Osteoblast (primary cell): ENCODE results near the gene TEX35. TPM values are rescaled to one million over a fixed set of nuclear protein-coding genes. Genes with fewer than 3 reads are reported as not detected.
A peak's percentile ranks its signal among the peaks of the same experiment; 100 is the strongest.

Source experiments
- DNase-seq: peaks from one replicate; pipeline ENCODE4 v3.0.0; 2011; ENCODE audit warnings: low spot score, mixed read lengths; ENCODE audit not compliant: insufficient read length; ENCODE audit errors: missing footprints
- H2AFZ ChIP-seq: 2 replicates; pipeline ENCODE4 v1.6.0; 2011; ENCODE audit warnings: mild to moderate bottlenecking, low read length
- H3K27ac ChIP-seq: 2 replicates; pipeline ENCODE4 v1.5.1; 2011; ENCODE audit warnings: mild to moderate bottlenecking, low read depth, low read length, moderate library complexity
- H3K27me3 ChIP-seq: 2 replicates; pipeline ENCODE4 v1.6.0; 2012; ENCODE audit warnings: mild to moderate bottlenecking, control low read depth, inconsistent platforms, low read length, moderate library complexity; ENCODE audit not compliant: insufficient read depth
- H3K36me3 ChIP-seq: 2 replicates; pipeline ENCODE4 v1.5.1; 2011; ENCODE audit warnings: mild to moderate bottlenecking, low read length, control low read depth, moderate library complexity; ENCODE audit not compliant: insufficient read depth
- H3K4me1 ChIP-seq: 2 replicates; pipeline ENCODE4 v1.5.1; 2011; ENCODE audit warnings: mild to moderate bottlenecking, low read length, control low read depth, moderate library complexity; ENCODE audit not compliant: insufficient read depth
- H3K4me2 ChIP-seq: 2 replicates; pipeline ENCODE4 v1.6.0; 2011; ENCODE audit warnings: mild to moderate bottlenecking, low read length; ENCODE audit not compliant: insufficient read depth
- H3K4me3 ChIP-seq: fragments of 200-600 bp; sonication (generic); 3 replicates; pipeline ENCODE4 v1.5.1; 2012; ENCODE audit warnings: mild to moderate bottlenecking, low read length, inconsistent platforms; ENCODE audit not compliant: insufficient read depth
- H3K79me2 ChIP-seq: 2 replicates; pipeline ENCODE4 v1.6.0; 2012; ENCODE audit warnings: mild to moderate bottlenecking, low read length, control low read depth, inconsistent platforms; ENCODE audit not compliant: insufficient read depth
- H3K9me3 ChIP-seq: 2 replicates; pipeline ENCODE4 v1.5.1; 2011; ENCODE audit warnings: low read depth, low read length, control low read depth
- H4K20me1 ChIP-seq: 2 replicates; pipeline ENCODE4 v1.6.0; 2012; ENCODE audit warnings: mild to moderate bottlenecking, low read length, control low read depth; ENCODE audit not compliant: insufficient read depth
- total RNA-seq: library from RNA; depleted of rRNA; stranded (reverse); fragments of >200 nt; gene quantifications from 2 replicates; pipeline ENCODE4 v1.2.3, GENCODE V29; 2012
- TF ChIP-seq, protein P1 (sequence below): IDR thresholded peaks from 2 replicates; pipeline ENCODE4 v1.5.1; 2011; ENCODE audit warnings: mild to moderate bottlenecking, low read depth, low read length, moderate library complexity; ENCODE audit errors: extremely low read depth

The TEX35 gene
- total RNA-seq, 1 donor = not detected

- Histone ChIP-seq H3K4me2 (no peak overlapping the region), H3K79me2 (no peaks in the 10 kb centered on the region)
- TF ChIP-seq, protein P1, sequence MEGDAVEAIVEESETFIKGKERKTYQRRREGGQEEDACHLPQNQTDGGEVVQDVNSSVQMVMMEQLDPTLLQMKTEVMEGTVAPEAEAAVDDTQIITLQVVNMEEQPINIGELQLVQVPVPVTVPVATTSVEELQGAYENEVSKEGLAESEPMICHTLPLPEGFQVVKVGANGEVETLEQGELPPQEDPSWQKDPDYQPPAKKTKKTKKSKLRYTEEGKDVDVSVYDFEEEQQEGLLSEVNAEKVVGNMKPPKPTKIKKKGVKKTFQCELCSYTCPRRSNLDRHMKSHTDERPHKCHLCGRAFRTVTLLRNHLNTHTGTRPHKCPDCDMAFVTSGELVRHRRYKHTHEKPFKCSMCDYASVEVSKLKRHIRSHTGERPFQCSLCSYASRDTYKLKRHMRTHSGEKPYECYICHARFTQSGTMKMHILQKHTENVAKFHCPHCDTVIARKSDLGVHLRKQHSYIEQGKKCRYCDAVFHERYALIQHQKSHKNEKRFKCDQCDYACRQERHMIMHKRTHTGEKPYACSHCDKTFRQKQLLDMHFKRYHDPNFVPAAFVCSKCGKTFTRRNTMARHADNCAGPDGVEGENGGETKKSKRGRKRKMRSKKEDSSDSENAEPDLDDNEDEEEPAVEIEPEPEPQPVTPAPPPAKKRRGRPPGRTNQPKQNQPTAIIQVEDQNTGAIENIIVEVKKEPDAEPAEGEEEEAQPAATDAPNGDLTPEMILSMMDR = no peak
Measured at GRCh38 chr1:178506177-178506576, 6.7 kb upstream of the TEX35 start.

GRCh38 chr1:178506669-178507068 lies 6.2 kb upstream of the TEX35 start:
- Histone ChIP-seq H3K4me3 (no peak overlapping the region), H2AFZ (no peak overlapping the region), H3K4me1 (no peaks in the 10 kb centered on the region), H3K79me2 (no peaks in the 10 kb centered on the region), H3K27ac (no peak overlapping the region), H3K36me3 (no peaks in the 10 kb centered on the region), H3K9me3 (no peaks in the 10 kb centered on the region), H3K27me3 (no peaks in the 10 kb centered on the region), H4K20me1 (no peaks in the 10 kb centered on the region), H3K4me2 (no peak overlapping the region)
- DNase-seq = peak; percentile 68
- TF ChIP-seq, protein P1 = no peak

More at GRCh38 chr1:178506177-178506576, 6.7 kb upstream of the TEX35 start:
- no peaks in the 10 kb centered on the region for H3K27me3 ChIP-seq
- no peaks in the 10 kb centered on the region for H4K20me1 ChIP-seq
- H3K27ac ChIP-seq = no peak overlapping the region
- DNase-seq = no peak
- H3K9me3 ChIP-seq = no peaks in the 10 kb centered on the region
- no peak overlapping the region for H2AFZ ChIP-seq
- no peaks in the 10 kb centered on the region for H3K36me3 ChIP-seq
- H3K4me1 ChIP-seq = peaks cover 4% of the 10 kb centered on the region
- H3K4me3 ChIP-seq = no peak overlapping the region

GRCh38 chr1:178509414-178510007 lies 3.4 kb upstream of the TEX35 start:
- no peak overlapping the region for H3K4me2 ChIP-seq
- H3K27ac ChIP-seq = no peak overlapping the region
- H2AFZ ChIP-seq = peak overlapping the region; percentile 10
- no peaks in the 10 kb centered on the region for H3K4me1 ChIP-seq
- TF ChIP-seq, protein P1 = no peak
- no peaks in the 10 kb centered on the region for H3K9me3 ChIP-seq
- no peaks in the 10 kb centered on the region for H3K36me3 ChIP-seq
- no peaks in the 10 kb centered on the region for H3K79me2 ChIP-seq
- H4K20me1 ChIP-seq = no peaks in the 10 kb centered on the region
- no peak overlapping the region for H3K4me3 ChIP-seq
- no peaks in the 10 kb centered on the region for H3K27me3 ChIP-seq
- DNase-seq = no peak

- Histone ChIP-seq H3K27me3 (no peaks in the 10 kb centered on the region), H3K36me3 (no peaks in the 10 kb centered on the region), H3K27ac (no peak overlapping the region), H3K4me1 (no peaks in the 10 kb centered on the region), H2AFZ (no peak overlapping the region), H3K79me2 (no peaks in the 10 kb centered on the region), H3K9me3 (no peaks in the 10 kb centered on the region), H4K20me1 (no peaks in the 10 kb centered on the region), H3K4me2 (no peak overlapping the region), H3K4me3 (no peak overlapping the region)
- TF ChIP-seq, protein P1 = no peak
- peak; percentile 58 for DNase-seq
Measured at GRCh38 chr1:178510155-178510554, 2.8 kb upstream of the TEX35 start.
